Activated CD4-positive, alpha-beta T cell treated with anti-CD3 and anti-CD28 coated beads, Interleukin-2, amount 50 U/mL, for 1 hour (primary cell): ENCODE measurements around the gene CERS6.
"Not testable (repeated sequence)": the region's sequence is repeated elsewhere in the genome, so short reads cannot be mapped to it uniquely, and the experiment has no call there.

Experiments used
- DNase-seq: peaks from one replicate; pipeline ENCODE4 v3.0.0-alpha.2; 2020

Gene CERS6

DNA sequence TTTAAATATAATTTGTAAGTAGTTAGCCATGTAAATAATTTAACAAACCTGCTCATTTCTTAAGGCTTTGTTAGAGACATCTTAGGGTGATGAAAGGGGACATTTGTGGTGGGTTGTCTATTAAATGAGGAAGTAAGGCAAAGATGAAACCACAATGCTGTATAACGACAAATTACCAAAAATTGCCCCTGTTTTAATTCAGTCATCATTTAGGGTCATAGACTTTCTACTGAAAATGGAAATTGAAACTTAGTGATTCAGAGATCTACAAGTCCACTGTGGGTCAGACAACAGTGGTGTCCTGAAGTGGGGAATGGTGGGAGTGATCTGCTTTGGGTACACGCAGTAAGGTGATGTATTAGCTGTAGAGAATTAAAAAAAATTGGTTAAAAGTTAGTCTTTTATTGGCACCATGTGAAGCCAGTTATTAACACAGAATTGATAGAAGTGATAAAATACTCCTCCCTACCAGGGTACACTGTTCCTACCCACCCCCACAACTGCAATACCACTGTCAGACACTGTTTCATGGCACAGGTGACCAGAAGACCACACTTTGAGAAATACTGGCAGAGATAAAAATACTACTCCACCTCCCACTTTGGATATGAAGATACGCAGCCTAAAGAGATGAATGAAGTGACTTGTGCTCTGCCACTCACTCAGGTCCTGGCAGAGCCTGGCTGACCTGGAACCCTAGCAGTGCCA lies 13.4 kb downstream of the CERS6 start:
- DNase-seq, result no peak

DNA sequence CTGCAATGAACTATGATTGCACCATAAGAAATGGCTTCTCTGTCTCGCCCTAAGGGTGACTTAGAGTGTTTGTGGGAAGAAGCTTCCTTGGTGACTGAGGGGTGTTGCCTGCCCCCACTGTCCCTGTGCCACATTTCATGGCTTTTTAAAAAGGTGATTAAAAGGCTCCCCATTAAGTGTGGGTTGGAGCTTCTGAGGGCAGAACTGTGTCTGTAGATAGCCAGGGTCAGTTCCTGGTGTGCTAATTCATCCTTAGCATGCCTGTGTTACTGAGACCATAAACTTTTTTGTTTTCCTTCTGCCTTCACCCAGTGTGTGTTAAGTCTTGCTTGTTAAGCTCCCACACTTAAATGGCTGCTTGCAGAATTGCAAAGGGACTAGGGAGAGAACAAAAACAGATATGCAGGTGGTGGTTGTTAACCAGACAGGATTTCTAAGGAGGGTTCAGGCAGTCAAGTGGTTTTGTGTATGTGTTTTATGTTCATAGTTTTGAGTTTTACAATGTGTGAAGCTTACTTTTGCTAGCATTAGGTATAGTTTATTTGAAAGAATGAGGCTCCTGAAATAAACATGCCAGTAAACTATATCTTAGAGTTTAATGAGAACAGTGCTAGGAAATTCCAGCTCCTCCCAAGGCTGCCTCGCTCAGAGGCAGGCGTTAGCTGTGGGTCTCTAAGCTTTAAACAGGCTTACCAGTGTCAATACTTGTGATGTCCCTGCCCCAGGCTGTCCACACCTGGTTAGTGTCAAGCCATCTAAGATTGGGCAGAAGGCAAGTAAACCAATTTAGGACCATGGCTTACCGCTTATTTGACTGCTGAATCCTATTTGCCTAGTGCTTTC lies 14.5 kb downstream of the CERS6 start:
- no peak for DNase-seq

DNA sequence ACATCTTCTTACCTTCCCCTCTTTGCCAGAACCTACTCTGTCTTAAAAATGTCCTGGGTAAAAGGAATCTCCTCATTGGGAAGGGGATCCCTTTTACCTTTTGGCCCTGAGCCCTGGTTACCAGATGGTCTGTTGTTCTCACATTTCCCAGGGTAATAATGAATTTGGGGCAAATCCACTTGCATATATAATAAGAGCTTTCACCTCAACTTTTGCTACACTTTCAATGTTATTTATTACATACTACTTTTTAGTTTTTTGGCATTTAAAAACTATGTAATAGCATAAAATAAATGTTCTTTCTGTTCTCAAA lies 15.0 kb downstream of the CERS6 start:
- DNase-seq, result no peak

DNA sequence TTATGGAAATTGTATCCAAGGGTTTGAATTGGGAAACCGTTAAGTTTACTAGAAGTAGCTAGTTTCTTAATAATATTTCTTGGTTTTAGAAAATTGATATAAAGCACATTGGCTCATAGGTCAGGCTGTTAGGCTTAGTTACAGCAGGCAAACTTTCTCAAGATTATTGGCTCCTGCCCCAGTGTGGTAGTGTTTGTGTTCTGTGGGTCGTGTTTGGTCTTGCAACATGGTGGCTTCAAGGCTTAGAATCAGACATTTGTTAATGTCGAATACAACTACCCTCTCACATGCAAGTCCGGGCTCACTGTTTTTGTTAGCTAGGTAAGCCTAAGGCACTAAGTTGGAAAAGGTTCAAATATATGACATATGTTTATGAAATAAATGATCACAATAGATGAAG lies 19.6 kb downstream of the CERS6 start:
- no peak for DNase-seq

DNA sequence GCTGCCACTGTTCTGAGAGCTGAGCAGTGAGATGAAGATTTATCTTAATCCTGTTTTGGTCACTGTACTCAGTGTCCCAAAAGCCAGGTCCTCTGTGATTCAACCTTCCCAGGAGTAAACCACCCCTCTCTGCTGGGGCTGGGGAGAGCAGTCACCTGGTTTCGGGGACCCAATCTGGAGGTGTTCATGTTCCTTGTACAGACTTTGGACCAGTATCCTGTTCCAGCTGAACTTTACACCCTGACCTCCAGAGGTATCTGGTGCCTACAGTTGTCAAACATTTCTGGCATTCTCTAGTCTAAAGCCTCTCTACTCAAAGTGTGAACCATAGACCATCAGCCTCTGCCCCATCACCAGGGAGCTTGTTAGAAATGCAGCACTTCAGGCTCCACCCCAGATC lies 22.1 kb downstream of the CERS6 start:
- no peak for DNase-seq

DNA sequence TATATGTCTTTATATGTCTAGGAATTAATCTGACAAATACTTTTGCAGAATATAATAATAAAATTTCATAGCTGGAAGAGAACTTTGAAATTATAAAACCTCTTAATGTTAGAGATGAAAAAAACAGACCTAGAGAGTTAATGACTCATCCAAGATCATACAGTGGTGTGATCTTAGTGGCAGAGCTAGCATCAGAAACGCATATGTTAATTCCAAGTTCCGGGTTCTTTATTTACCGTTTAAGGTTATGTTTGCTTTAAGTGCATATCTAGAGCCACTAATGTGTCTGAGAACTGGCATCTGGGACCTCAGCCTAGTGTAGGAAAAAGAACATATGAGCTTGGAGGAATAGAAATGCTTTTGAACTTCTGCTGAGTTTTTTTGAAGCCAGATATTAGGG lies 24.3 kb downstream of the CERS6 start:
- DNase-seq, result no peak

DNA sequence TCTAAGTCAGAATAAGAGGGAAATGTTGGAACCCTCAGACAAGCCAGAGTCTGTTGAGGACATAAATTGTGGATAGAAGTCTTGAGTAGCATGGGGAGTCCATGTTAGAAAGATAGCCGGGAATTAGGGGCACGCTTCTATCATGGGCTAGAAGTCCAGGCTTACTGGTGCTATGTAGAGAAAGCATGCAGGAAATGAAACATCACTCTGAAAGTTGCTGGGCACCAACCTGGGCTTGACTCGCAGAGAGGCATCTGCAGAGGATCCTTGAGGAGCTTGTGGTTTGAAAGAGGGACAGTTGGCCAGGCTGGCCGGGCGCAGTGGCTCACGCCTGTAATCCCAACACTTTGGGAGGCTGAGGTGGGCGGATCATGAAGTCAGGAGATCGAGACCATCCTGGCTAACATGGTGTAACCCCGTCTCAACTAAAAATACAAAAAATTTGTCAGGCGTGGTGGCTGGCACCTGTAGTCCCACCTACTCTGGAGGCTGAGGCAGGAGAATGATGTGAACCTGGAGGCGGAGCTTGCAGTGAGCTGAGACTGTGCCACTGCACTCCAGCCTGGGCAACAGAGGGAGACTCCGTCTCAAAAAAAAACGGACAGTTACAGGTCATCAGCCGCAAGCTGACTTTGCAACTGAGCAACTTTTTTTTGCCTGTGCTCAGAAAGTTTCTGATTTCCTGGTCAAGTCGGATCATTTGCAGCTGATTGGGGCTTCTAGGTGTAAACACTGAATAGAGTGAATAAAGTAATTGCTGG lies 24.9 kb downstream of the CERS6 start:
- no peak for DNase-seq

DNA sequence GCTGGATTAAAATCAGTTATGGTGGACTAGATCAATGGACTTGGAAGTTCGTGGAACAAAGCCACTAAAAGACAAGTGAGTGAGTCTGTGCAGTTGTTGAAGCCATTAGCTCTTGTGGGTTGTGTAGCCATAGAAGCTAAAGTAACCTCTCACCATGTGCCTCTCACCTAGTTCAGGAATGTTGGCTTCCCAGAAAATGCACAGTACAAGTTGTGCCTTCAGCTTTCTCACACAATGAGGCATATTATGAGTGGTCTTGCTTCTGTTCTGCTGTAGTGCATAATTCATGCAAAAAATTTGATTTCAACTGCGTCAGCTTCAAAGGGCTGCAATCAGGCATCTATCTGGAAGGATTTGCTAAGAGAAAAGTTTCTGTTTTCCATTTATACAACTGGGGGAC lies 26.2 kb downstream of the CERS6 start:
- DNase-seq, result no peak

DNA sequence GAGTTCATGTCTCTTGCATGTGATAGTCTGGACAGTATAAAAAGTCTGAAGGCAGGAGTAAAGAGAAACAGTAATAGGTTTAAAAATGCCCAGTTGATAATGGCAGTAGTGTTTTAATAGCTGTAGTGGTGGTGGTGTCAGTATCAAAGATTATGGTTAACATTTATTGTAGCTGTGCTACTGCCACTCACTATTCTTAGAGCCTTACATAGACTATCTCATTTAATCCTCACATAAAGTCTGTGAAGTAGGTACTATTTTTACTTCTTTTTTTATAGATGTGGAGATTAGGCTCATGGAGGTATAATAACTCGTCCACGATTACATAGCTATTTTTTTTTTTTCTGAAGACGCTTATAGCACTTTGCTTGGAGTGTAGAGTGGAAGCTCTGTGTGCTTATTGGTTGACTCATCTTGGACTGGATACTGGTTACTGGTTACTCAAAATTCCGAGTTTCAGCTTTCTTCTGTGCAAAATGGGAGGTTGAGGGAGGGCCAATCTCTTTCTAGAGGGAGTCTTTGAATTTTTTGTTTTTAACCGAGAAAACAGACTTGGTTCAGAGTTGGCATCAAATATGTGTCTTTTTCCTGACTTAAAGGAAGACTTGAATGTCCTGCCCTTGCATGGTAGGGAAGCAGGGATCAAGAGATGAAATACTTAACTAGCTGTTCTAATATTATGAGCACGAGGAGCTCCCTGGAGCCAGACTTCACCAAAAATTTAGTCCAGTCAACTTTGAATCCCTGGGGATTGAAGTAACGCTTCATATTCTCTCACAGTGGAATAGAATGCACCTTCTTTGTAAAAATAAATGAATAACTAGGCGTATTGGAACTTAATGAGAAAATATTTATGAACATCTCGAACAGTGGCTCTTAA lies 27.1 kb downstream of the CERS6 start:
- no peak for DNase-seq

DNA sequence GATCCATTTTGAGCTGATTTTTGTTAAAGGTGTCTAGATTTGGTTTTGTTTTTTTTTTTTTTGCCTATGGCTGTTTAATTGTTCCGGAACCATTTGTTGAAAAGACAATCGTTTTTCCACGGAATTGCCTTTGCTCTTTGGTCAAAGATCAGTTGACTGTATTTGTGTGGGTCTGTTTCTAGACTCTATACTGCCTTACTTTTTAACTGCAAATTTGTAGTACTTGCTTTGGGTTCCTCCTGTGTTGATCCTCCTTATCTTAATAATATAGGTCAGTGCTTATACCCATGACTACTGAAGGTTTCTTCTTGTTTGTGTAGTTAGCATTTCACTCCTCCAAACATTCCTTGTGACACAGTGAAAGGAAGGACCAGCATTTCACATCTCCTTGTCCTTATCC lies 30.4 kb downstream of the CERS6 start:
- no peak for DNase-seq

DNA sequence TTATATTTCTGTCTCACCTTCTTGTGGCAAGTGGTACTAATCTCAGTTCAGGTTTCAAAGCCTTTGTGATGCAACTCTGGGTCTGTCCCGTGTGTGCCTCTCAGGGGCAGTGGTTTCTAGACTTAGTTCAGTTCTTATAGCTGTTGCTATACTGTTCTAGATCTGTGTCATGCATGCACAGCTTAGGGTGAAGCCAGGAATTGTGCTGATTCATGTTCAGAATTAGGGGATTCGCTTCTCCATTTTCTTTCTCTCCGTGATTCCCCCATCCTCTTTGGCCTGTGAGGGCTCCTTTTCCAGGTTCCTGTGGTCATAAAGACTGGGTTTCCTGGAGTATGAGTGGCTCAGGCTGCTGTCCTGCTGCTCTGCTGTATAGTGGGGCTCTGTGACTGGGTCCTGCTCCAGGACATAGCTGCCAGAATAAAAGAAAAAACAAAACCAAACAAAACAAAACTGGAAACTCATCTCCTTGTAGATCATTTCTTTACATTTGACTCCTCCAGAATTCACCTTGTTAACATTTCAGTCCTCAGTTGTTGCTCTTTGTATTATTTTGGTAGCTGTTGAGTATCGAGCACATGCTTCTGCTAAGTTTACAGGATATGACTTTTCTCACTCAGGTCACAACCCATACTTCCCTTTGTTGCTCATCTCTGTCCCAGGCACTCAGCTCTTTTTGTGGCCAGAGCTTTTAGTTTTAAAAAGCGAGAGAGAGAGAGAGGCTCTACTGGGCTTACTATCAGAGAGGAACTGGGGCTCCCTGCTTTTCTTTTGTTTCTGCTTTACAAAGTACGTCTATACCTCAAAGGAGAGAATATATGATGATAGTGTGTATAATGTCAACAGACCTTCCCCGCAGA lies 34.2 kb downstream of the CERS6 start:
- no peak for DNase-seq

DNA sequence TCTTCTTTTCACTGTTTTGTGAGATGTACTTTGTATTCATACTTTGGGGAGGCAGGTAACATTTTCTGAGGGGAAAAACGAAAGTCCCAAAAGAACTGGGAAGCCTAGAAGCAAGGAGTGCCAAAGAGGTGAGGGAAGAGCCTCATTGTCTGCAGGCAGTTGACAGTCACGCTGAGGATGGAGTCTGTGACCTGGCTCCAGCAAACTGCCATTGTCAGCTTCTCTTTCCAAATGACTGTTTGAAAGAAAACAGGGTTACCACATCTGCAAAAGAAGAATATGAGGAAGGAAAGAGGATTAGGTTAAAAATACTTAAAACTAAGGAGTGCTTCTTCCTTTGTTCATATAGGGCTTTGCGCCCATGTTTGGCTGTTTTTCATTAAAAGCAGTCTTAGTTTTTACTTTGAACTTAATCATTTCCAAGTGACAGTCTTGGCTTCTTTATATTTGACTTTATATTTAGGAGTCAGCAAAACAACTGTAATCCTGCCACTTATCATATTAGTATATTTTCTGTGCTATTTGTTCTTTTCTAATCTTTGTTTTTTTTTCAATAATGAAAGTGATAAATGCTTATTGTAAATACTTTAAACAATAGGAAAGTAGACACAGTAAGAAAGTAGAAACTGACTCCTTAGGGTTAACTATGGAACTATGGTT lies 35.0 kb downstream of the CERS6 start:
- DNase-seq, result no peak

DNA sequence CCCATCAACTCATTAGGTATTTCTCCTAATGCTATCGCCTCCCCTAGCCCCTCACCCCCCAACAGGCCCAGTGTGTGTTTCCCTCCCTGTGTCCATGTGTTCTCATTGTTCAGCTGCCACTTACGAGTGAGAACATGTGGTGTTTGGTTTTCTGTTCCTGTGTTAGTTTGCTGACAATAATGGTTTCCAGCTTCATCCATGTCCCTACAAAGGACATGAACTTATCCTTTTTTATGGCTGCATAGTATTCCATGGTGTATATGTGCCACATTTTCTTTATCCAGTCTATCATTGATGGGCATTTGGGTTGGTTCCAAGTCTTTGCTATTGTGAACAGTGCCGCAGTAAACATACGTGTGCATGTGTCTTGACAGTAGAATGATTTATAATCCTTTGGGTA lies 35.7 kb downstream of the CERS6 start:
- DNase-seq, result not testable (repeated sequence)

DNA sequence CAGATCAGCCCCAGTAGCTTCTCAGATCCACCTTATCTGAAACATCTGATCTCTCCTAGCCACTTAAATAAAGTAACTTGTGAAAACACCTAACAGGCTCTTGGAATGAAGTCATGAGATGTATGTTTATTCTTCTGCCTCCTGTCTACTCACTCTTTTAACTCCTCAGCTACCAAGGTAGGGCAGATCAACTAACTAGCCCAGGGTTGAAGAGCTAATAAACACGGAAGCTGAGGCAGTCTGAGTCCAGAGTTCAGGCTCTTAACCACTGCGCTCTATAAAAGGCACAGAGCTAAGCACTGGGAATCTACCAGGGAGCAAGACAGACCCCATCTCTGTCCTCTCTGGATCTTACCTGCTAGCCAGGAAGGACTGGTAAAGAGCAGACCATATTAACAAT lies 37.1 kb downstream of the CERS6 start:
- not testable (repeated sequence) for DNase-seq

DNA sequence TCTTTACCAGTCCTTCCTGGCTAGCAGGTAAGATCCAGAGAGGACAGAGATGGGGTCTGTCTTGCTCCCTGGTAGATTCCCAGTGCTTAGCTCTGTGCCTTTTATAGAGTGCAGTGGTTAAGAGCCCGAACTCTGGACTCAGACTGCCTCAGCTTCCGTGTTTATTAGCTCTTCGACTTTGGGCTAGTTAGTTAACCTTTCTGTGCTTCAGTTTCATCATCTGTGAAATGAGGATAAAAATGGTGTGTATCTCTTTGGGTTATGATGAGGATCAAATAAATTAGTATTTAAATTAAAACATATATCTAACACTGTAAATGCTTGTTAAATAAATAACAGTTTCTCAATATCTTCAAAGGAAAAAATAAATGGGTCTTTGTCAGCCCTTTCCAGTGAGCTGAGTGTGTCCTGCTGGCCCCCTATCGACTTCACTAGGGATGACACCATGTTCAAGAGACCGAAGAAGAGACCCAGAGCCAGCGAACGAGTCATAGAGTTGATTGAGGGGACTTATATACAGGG lies 38.2 kb downstream of the CERS6 start:
- DNase-seq, result no peak

DNA sequence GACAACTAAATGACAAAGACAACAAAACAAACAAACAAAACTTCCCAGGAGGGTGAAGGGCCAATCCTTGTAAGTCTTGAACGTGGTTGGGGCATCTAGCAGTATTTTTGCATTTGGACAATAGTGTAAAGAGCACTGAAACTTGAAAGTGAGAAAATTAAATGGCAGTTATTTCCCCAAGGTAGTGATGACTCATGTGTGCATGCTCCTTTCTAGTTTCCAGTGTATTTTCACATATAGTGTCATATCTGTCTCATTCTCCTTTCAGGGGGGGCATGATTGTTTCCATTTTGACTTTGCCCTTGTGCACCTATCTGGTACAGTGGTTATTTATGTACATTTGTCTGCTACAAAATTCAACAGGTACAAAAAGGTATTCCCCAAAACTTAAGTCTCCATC lies 39.5 kb downstream of the CERS6 start:
- no peak for DNase-seq

DNA sequence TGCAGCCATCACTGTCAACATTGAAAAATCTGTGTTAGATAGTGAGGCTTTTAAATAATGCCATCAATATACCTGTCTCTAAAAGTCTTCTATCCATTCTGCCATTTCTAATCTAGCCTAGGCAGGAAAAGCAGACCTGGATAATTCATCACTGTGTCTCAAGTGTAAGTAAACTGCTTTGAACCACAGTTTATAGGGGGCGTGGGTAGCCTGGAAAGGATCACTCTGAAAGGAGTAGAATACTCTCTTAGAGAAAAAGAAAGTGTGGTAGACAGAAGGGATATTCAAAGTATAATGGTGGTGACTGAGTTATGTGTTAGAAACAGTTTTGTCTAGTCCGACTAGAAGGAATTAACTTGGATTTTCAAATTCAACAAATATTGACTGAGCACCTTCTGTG lies 40.8 kb downstream of the CERS6 start:
- DNase-seq, result no peak

DNA sequence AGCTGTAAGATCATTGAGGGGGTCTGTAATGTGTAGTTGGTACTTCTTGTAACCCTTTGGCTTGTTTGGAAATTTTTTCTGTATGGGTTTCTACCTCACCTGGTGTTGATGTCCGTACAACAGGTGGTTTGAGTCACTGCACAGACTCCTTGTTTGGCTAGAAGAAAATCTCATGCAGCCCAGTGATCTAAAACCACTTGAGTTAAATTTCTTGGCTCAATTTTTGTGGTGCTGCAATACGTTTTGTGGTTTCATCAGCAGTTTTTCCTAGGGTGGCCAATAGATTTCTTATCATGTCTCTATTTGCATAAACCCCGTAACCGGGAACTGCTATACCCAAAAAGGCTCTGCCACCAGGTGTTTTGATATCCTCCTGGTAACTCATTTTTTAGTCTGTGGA lies 43.4 kb downstream of the CERS6 start:
- no peak for DNase-seq

DNA sequence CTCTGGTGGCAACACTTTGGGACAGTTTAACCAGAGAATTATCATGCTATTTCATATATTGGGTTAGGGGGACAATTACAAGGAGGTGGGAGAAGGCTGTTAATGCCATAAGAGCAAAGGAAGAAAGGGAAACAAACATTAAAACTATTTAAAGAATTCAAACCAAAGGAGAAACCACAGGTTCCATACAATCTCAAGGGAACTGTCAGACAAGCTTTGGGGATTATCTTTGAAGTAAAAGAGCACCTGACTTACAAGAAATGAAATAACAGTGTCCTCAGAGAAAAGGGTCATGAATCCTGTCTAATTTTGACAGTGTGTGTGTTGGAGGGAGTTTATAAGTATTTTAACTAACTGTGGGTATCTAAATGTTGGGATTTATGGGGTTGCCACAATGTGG lies 44.4 kb downstream of the CERS6 start:
- DNase-seq, result no peak

DNA sequence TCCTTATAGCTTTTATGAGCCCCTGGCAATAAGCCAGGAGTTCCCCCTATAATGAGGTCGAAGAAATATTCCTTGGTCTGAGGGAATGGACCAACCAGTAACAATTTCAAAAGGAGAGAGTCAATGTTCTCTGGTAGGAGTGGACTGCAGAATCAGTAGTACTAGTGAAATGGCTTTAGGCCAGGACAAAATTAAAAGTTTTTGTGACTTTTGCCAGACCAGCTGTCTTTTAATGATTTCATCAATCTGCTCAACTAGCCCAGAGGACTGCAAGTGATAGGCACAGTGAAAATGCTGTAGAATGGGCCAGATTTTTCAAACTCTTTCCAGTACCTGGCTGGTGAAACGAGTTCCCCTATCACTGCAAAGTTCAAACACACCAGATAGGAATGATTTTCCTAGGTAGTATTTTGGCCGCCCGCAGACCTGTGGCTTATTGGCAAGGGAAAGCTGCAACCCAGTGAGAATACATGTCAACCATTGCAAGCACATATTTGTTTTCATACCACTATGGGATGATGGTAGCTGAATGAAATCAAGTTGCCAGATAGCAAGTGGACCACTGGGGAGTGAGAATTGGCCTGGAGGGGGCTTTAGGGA lies 45.5 kb downstream of the CERS6 start:
- no peak for DNase-seq

DNA sequence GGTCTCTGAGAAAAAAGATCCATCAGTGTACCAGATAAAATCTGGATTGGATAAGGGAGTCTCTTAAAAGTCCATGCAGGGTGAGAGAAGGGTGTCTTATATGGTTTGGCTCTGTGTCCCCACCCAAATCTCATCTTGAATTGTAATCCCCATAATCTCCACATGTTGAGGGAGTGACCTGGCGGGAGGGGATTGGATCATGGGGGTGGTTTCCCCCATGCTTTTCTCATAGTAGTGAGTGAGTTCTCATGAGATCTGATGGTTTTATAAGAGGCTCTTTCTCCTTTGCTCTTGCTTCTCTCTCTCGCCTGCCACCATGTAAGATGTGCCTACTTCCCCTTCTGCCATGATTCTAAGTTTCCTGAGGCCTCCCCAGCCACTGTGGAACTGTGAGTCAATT lies 46.8 kb downstream of the CERS6 start:
- not testable (repeated sequence) for DNase-seq
